GM18505 (cell line): ENCODE data around the gene CDYL.

ENCODE experiments used
- ATAC-seq: cut with Tn5 transposase; IDR thresholded peaks from one replicate; pipeline ENCODE4 v1.9.1; 2021; ENCODE audit not compliant: unreplicated experiment
- POLR2A ChIP-seq: IDR thresholded peaks from 4 replicates; pipeline ENCODE4 v1.6.1; 2011; ENCODE audit warnings: borderline replicate concordance; ENCODE audit not compliant: insufficient read depth, insufficient read length; ENCODE audit errors: extremely low read depth

The CDYL gene

GRCh38 chr6:4943716-4944115, 167.5 kb downstream of the CDYL start:
- ATAC-seq = no peak
- TF ChIP-seq POLR2A = no peak

- no peak for ATAC-seq
- no peak for TF ChIP-seq POLR2A
Observed at GRCh38 chr6:4944325-4944724, 168.1 kb downstream of the CDYL start.

- no peak for TF ChIP-seq POLR2A
- ATAC-seq = no peak
Observed at GRCh38 chr6:4946521-4946920, 170.3 kb downstream of the CDYL start.

- ATAC-seq = no peak
- TF ChIP-seq POLR2A = no peak
Observed at GRCh38 chr6:4947716-4948115, 171.5 kb downstream of the CDYL start.

GRCh38 chr6:4948781-4949450, 172.7 kb downstream of the CDYL start:
- no peak for TF ChIP-seq POLR2A
- no peak for ATAC-seq

DNA sequence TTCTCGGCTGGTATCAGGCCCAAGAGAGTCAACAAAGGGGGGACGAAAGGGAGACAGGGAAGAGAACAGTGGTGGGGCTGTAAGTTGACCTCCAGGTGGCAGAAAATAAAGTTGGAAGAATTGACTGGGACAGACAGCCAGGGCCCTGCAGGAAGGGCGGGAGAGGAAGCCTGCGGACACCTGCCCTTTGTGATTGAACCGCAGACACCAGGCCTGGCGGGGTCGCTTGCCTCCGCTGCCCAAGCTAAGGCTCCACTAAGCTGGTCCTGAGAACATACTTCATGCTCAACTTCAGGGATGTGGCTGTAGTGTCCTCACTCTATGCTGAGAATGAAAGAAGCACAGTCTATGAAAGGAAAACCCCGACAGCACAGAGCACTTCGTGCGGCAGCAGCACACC, 173.9 kb downstream of the CDYL start:
- no peak for ATAC-seq
- TF ChIP-seq POLR2A = no peak

DNA sequence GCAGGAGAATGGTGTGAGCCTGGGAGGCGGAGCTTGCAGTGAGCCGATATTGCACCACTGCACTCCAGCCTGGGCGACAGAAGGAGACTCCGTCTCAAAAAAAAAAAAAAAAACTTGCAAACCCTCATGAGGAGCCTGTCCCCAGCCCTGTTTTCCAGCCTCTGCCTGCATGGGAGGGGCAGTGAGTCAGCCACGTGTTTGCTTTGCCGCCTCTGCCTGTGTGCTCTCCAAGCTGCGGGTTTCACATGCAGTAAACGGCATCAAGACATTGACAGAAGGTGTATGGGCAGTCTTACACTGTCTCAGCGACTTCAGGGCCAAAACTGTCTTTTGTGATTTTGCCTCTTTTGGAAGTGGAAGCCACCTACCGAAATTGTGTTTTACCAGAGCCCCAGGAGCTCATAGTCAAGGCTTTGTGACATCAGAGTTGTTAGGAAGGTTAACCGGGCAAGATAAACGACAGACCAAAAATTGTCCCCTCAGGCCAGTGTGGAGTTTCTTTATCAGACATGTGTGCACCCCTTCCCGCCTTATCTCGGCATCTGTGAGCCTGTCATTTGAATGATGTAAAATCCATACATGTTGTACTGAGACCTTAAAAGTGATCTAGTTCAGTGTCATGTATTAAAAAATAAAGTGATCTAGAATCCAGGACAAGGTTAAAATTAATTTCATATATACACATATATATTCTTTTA, 174.8 kb downstream of the CDYL start:
- no peak for ATAC-seq
- no peak for TF ChIP-seq POLR2A

DNA sequence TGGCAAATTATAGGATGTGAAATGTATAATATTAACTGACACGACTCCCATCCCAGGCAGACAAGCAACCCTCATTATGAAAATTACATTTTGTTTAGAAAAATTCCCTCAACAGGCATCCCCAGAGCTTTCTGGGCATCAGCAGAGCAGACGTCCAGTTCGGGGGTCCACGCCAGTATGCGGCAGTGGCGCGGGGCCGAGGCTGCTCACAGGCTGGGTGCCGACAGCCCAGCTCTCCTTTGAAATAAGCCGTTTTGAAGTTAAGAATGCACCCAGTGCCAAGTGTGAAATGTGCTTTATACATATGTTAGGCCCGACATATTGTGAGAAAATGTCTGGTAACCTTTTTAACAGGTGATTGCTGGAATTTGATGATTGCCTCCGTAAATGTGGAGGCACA, 177.2 kb downstream of the CDYL start:
- TF ChIP-seq POLR2A = no peak
- no peak for ATAC-seq

DNA sequence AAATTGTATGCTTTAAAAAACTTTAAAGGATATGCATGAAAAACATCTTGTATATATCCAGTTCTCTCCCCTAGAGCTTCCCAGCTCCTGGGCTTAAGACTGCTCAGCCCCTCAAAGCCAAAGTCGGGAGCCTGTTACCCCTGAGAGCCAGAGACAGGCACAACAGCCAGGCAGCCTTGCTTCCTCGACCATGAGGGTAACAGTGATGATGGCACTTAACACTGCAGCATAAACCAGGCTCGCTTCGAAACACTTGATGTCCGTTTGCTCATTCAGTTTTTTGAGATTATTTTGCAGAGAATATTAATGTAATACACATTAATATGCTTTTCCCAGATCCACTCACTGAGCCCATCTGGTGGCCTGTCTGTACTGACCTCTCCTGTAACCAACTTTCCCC, 180.4 kb downstream of the CDYL start:
- ATAC-seq = no peak

DNA sequence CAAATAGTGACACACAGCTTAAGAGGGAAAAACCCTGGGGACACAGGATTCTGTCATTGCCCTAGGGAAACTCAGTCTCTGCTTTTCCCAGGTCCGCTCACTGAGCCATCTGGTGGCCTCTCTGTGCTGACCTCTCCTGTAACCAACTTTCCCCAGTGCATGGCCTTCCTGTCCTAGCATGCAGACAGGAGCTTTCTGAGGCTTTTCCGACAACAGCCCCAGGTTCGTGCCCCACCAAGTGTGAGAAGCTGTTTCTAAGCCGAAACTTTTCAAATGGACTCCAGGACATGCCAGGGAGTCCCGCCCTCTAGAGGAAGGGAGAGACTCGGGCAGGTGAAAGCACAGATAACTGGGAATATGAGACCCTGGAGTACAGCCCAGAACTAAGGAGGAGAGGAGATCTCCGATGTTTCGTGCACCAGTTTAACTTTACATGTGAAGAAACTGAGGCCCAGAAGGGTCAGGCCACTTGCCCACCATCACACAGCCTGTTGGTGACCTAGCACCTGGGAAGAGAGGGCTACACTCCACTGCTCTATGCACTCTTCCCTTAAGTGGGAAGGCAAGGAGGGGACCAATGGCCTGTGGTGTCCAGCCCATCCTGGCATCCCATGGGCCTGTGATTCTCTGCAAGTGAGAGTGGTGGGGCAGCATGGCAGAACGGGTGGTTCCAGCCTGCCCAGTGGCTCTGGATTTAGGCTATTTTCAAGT, 181.5 kb downstream of the CDYL start:
- no peak for TF ChIP-seq POLR2A
- no peak for ATAC-seq

More for the DNA sequence above, 180.4 kb downstream of the CDYL start:
- TF ChIP-seq POLR2A = no peak

DNA sequence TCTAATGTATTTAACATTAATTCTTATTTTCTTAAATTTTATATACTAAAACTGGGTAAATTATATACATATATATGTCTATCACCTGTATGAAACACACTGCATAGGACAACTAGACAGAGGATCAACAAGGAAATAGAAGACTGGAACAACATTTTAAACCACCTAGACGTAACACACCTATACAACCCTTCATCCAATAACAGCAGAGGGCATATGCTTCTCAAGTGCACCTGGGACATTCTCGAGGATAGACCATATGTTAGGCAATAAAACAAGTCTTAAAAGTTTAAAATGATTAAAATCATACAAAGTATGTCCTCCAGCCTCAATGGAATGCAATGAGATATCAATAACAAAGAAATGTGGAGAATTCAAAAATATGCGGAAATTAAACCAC, 182.4 kb downstream of the CDYL start:
- TF ChIP-seq POLR2A = no peak
- no peak for ATAC-seq

GRCh38 chr6:4961322-4962168, 185.3 kb downstream of the CDYL start:
- no peak for ATAC-seq
- no peak for TF ChIP-seq POLR2A

DNA sequence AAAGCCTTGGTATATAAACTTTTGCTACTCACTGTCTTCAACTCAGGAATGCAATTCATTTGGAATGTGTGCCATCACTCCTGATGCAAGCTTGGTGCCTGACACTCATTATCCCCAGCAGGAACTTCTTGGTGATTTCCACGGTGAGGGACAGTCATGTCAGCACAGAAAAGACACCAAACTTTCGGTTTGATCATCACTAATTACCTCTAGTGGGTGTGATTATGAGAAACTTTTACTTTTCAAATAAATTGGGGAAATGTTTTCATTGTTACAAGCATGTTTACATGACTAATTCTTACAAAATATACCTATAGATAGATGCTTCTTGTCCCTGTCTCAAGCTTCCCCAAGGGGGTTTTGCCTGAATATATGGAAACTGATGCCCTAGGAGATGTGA, 186.7 kb downstream of the CDYL start:
- no peak for ATAC-seq
- no peak for TF ChIP-seq POLR2A
